ENCODE results near the gene DCPS. TPM values are rescaled to one million over a fixed set of nuclear protein-coding genes. Genes with fewer than 3 reads are reported as not detected.
A peak's percentile ranks its signal among the peaks of the same experiment; 100 is the strongest.
"Not testable (repeated sequence)": the region's sequence is repeated elsewhere in the genome, so short reads cannot be mapped to it uniquely, and the experiment has no call there.

DCPS gene
- total RNA-seq, 1 donor from 2014 or later: 15.5 TPM

DNA sequence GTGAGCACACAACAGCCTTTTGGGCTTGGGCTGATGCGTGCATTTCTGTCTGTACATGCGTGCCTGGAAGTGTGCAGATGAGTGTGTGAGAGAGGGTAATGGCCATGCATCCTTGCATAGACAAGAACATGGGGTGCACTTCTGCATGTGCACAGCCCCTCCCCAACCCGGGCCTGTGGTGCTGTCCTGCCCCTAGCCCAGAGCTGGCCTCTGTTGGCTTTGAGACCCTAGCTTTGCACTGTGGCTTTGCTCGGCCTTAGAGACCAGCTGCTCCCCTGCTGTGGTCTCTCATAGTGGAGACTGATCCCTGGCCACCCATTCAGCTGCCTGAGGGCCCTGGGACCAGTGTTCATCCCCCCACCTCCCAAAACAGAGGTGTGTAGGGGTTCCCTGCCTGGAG, 77.0 kb downstream of the DCPS start:
- TF ChIP-seq, protein P1, sequence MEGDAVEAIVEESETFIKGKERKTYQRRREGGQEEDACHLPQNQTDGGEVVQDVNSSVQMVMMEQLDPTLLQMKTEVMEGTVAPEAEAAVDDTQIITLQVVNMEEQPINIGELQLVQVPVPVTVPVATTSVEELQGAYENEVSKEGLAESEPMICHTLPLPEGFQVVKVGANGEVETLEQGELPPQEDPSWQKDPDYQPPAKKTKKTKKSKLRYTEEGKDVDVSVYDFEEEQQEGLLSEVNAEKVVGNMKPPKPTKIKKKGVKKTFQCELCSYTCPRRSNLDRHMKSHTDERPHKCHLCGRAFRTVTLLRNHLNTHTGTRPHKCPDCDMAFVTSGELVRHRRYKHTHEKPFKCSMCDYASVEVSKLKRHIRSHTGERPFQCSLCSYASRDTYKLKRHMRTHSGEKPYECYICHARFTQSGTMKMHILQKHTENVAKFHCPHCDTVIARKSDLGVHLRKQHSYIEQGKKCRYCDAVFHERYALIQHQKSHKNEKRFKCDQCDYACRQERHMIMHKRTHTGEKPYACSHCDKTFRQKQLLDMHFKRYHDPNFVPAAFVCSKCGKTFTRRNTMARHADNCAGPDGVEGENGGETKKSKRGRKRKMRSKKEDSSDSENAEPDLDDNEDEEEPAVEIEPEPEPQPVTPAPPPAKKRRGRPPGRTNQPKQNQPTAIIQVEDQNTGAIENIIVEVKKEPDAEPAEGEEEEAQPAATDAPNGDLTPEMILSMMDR (IDR thresholded peaks at IDR 0.05): no peak
- no peaks in the 10 kb centered on the region for H3K36me3 ChIP-seq
- DNase-seq (peak; percentile 50), ATAC-seq (no peak)
- intact Hi-C loops (cut with DNase I): no loop called here
- no peak overlapping the region for H3K4me3 ChIP-seq
- no peak overlapping the region for H3K27ac ChIP-seq
- no peaks in the 10 kb centered on the region for H3K9me3 ChIP-seq
- H3K27me3 ChIP-seq: no peaks in the 10 kb centered on the region
- peaks cover under 1% of the 10 kb centered on the region for H3K4me1 ChIP-seq

DNA sequence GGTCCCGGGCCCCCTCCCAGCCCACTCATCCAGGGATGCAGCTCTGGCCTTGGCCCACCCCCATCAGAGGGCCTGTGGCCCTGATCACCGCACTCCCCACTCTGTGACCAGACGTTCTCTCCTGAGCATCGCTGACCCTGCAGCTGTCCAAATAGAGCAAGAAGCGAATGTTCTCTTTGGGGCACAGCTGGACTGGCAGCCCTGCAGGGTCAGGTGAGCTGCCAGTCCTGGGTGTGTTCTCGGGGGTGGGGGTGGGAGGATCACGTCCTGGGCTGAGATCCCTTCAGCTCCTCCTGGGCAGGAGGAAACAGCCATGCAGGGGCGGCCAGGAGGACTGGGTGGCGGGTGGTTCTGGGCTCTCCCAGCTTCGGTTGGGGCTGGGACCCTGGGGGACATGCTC, 78.1 kb downstream of the DCPS start:
- H3K27ac ChIP-seq; intact Hi-C loops (cut with DNase I); H3K27me3 ChIP-seq; H3K9me3 ChIP-seq; H3K36me3 ChIP-seq; H3K4me3 ChIP-seq; DNase-seq: not testable (repeated sequence)
- peak; percentile 33 for ATAC-seq
- H3K4me1 ChIP-seq: peaks cover 11% of the 10 kb centered on the region

DNA sequence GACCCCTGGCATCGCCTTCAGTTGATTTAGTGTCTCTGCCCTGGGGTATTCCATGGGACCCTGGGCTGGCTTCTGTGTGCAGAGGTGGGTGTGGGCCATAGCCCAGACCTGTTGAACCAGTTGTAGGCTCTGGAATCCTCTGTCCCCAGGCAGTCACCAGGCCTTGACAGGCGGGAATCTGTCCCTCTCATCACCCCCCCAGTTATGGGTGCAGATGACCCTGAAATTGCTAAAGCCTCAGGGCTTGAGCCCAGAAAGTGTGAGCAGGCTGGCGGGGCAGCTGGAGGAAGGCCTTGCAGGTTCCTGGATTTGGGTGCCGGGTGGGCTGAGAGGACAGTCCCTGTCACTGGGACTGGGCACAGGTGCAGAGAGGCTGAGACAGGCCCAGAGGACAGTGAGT, 78.8 kb downstream of the DCPS start:
- ATAC-seq; intact Hi-C loops (cut with DNase I); H3K27ac ChIP-seq; H3K27me3 ChIP-seq; H3K36me3 ChIP-seq; H3K4me3 ChIP-seq; H3K9me3 ChIP-seq: not testable (repeated sequence)
- peak; percentile 34 for DNase-seq
- peaks cover 16% of the 10 kb centered on the region for H3K4me1 ChIP-seq

DNA sequence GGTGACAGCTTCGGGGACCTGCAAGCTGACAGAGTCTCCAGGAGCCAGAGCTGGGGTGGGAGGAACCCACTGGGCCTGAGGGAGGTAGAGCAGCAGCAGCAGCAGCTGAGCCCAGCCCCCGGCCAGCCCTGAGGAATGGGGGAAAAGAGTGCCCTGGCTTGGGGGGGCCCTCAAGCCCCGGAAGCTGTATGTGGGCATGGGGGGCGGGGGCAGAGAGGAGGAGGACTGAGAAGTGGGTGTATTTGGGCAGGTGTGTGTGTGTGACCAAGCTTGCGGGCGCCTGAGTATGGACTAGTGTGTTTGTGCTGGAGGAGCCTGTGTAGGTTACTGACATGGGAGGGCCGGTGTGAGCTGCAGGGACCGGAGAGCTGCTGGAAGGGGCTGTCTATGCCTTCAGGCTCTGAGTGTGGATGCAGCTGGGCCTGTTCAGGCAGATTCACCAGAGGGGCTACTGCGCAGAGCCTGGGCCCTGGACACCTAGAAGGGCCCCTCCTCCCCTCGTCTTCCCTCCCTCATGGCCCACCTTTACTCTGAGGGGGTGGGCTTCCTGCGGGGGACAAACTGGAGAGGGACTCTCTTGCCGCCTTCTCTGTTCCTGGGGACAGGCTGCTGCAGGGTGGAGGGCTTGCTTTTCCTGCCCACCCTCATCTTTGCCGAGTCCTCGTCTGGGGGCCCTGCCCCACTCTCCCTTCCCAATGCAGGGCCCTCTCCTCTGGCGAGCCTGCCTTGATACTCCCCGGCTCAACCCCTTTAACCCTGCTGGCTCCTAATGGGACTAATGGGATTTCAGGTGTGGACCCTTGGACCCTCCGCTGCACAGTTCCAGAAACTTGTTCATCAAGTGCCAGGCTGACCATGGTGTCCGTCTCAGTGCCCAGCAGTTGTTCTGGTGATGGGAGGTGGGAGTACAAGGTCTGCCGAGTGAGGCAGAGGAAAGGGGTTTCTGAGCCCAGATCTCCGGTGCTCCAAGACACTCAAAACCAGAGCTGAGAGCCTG, 79.8 kb downstream of the DCPS start:
- intact Hi-C loops (cut with DNase I): no loop called here
- H3K9me3 ChIP-seq: no peaks in the 10 kb centered on the region
- H3K4me1 ChIP-seq: peaks cover 16% of the 10 kb centered on the region
- no peaks in the 10 kb centered on the region for H3K36me3 ChIP-seq
- H3K27ac ChIP-seq: no peak overlapping the region
- ATAC-seq (no peak), DNase-seq (peak; percentile 63)
- no peaks in the 10 kb centered on the region for H3K27me3 ChIP-seq
- no peak overlapping the region for H3K4me3 ChIP-seq
- TF ChIP-seq, protein P1 (IDR thresholded peaks at IDR 0.05): no peak

DNA sequence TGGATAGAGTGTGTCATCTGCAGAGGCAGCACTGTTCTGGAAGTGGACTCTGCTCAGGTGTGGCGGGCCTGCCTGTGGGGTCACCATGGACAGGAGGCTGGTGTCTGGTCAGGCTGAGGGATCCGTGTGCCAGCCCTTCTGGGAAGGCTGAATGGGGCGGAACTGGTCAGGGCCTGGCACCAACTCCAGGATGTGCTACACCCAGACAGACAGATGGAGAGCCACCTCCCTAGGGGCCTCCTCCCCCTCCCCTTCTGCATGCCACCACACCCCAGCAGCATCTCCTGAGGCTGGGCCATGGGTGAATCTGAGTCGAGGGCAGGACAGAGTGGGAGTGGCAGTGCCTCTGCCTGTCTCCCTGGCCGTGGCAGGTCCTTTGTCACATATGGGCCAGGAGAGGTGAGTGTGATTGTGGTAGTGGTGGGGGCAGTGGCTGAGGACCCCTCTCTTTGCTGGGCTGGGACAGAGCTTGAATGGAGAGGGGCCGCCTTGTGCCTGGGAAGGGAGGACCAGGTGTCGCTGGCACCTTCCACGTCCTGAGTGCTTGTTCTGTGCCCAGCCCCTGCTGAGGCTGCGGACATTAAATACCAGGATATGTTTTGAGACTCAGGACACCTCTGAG, 80.7 kb downstream of the DCPS start:
- intact Hi-C loops (cut with DNase I): no loop called here
- H3K4me1 ChIP-seq: peaks cover 16% of the 10 kb centered on the region
- DNase-seq (no peak), ATAC-seq (no peak)
- H3K4me3 ChIP-seq: no peak overlapping the region
- TF ChIP-seq, protein P1 (IDR thresholded peaks at IDR 0.05): no peak
- H3K27ac ChIP-seq: no peak overlapping the region
- no peaks in the 10 kb centered on the region for H3K27me3 ChIP-seq
- no peaks in the 10 kb centered on the region for H3K36me3 ChIP-seq
- H3K9me3 ChIP-seq: no peaks in the 10 kb centered on the region

DNA sequence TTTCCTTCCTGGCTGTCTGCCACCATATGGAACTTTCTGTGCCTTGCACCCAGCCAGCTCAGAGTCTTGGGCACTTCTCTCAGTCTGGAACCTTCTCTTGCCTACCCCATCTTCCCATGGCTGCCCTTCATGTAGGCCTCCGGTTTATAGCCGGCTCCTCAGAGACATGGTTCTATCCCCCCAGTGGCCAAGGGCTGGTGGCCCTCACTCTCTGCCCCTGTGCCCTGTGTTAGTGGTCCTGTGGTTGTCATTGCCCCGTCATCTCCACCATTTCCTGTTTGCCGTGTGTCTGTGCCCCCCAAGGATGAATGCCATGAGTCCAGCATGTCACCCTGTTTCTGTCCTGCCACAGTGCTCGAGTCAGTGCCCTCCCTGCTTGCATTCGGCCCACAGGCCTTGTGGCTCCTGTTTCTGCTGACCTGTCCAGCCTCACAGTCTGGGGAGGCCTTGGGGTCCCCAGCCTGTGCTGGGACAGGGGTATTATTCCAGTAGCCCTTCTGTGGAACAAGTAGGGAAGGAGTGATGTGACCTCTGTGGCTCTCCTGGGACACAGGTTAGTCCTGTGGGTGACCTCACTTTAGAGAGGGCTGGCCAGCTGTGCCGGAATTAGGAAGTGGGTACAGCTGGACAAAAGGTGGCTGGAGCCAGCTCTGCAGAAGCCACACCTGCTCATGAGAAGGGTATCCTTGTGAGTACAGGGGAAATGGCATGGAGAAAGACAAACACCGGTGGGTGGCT, 82.3 kb downstream of the DCPS start:
- TF ChIP-seq, protein P1 (IDR thresholded peaks at IDR 0.05): no peak
- H3K4me3 ChIP-seq: no peak overlapping the region
- H3K36me3 ChIP-seq: no peaks in the 10 kb centered on the region
- no peaks in the 10 kb centered on the region for H3K27me3 ChIP-seq
- H3K4me1 ChIP-seq: peaks cover 16% of the 10 kb centered on the region
- no peaks in the 10 kb centered on the region for H3K9me3 ChIP-seq
- no peak for DNase-seq
- H3K27ac ChIP-seq: peak overlapping the region; percentile 42
- intact Hi-C loops (cut with DNase I): no loop called here
- ATAC-seq: no peak

DNA sequence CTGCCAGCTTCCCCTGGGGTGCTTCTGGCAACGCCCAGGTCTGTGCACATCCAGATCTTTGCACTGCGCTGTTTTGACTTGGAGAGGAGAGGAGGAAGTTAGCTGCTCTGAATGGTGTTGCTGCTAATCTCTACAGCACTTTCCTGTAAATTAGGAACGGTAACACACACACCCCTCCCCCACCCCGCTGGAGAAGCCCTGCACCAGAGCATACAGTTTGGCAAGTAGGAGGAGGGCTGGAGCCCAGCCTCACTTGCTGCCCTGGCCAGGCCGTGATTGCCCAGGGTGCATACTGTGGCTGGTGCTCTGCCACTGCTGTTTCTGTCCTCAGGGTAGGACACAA, 82.8 kb downstream of the DCPS start:
- peak; percentile 67 for ATAC-seq
- DNase-seq: peak; percentile 73

More for the DNA sequence above, 82.8 kb downstream of the DCPS start:
- intact Hi-C loops (cut with DNase I); H3K9me3 ChIP-seq; H3K4me3 ChIP-seq; H3K36me3 ChIP-seq; H3K27me3 ChIP-seq: not testable (repeated sequence)
- peaks cover 20% of the 10 kb centered on the region for H3K4me1 ChIP-seq
- peak overlapping the region; percentile 30 for H3K27ac ChIP-seq
